HUES48 (cell line): ENCODE data around the gene SMIM29.
"Not testable (repeated sequence)": the region's sequence is repeated elsewhere in the genome, so short reads cannot be mapped to it uniquely, and the experiment has no call there.

Experiments
- H3K27ac ChIP-seq: one replicate; pipeline ENCODE4 v1.7.0; 2013; ENCODE audit warnings: low read depth, low read length, inconsistent platforms
- H3K27me3 ChIP-seq: 2 replicates; pipeline ENCODE4 v1.6.1; 2013; ENCODE audit warnings: mild to moderate bottlenecking, low read length; ENCODE audit not compliant: control insufficient read depth, insufficient read depth
- H3K36me3 ChIP-seq: 2 replicates; pipeline ENCODE4 v1.6.1; 2013; ENCODE audit warnings: low read length; ENCODE audit not compliant: control insufficient read depth, insufficient read depth
- H3K4me1 ChIP-seq: 2 replicates; pipeline ENCODE4 v1.6.1; 2013; ENCODE audit warnings: mild to moderate bottlenecking, low read length; ENCODE audit not compliant: control insufficient read depth, insufficient read depth
- H3K4me3 ChIP-seq: 2 replicates; pipeline ENCODE4 v1.5.1; 2013; ENCODE audit warnings: mild to moderate bottlenecking, low read depth, low read length
- H3K9ac ChIP-seq: 2 replicates; pipeline ENCODE4 v1.6.1; 2013; ENCODE audit warnings: mild to moderate bottlenecking, low read depth, low read length, moderate library complexity
- H3K9me3 ChIP-seq: 2 replicates; pipeline ENCODE4 v1.6.1; 2013; ENCODE audit warnings: low read length; ENCODE audit not compliant: control insufficient read depth, insufficient read depth

SMIM29 gene

DNA sequence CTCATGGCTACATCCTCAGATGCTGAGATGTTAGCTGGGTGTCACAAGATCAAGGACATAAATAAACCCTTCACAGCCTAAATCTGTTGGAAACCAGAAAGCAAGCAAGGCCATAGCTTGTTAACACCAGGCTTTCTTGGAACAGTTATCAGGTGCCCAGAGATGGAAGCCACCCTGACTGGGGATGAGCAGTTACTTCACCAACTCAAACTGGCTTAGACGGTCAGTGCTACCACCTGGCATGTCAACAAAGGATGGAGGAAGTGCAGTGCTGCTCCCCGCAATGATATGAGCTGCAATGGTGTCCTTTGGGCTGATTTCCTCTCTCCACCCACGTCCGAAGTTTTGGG, 28.9 kb upstream of the SMIM29 start:
- Histone ChIP-seq H3K4me1 (no peaks in the 10 kb centered on the region), H3K9me3 (no peaks in the 10 kb centered on the region), H3K4me3 (no peak overlapping the region), H3K9ac (no peak overlapping the region), H3K27me3 (no peaks in the 10 kb centered on the region), H3K27ac (no peak overlapping the region), H3K36me3 (no peaks in the 10 kb centered on the region; the same call in 1 of the 2 replicates)

DNA sequence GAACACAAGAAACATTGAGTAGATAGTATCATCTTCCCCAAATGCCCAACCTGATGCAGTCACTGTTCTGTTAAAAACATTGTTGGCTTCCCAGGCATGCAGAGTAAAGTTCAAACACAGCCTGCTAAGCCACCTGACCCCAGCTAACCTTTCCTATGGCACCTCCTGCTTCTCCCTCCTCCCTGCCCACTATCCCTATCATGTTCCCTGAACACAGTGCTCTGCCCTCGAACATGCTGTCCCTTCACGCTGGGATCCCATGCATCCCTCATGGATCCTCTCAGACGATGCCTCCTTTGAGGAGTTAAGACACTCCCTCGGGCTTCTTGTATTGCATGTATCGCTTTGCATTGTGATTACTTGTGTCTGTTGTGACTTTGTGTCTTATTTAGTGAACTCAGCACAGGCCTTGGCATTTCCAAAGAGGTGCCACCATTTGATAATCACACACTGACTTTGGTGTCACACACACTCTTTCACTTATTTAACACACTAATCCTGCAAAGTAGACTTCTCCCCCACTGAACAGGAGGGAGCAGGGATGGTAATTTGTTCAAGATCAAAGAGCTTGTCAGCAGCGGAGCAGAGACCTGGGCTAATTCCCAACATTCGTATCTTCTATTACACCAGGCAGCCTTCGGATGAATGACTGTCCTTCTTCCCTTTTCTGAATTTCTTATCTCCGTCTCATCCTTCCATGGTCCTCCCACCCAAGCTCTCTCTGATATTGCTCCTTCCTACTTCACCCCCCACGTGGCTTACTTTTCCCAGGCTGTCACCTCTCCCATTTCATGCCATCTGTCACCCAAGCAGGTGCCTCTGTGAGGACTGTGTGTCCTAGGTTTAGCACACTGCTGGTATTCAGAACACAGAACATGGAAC, 28.3 kb upstream of the SMIM29 start:
- Histone ChIP-seq H3K4me1 (no peaks in the 10 kb centered on the region), H3K9me3 (no peaks in the 10 kb centered on the region), H3K27me3 (no peaks in the 10 kb centered on the region), H3K36me3 (no peaks in the 10 kb centered on the region; the same call in 1 of the 2 replicates), H3K27ac (no peak overlapping the region), H3K4me3 (no peak overlapping the region), H3K9ac (no peak overlapping the region)

DNA sequence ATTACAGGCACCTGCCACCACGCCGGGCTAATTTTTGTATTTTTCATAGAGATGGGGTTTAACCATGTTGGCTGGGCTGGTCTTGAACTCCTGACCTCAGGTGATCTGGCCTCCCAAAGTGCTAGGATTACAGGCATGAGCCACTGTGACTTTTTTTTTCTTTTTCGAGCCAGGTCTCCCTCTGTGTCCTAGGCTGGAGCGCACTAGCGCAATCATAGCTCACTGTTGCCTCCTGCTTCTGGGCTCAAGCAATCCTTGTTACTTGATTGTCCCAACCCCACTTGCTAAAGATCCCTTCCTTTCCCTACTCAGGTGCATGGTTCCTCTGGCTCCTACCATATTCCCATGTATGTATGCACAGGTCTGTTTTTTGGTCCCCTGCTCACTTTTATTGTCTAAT, 27.4 kb upstream of the SMIM29 start:
- no peak overlapping the region for H3K4me3 ChIP-seq
- no peaks in the 10 kb centered on the region; the same call in 1 of the 2 replicates for H3K36me3 ChIP-seq
- H3K9me3 ChIP-seq, result no peaks in the 10 kb centered on the region
- no peaks in the 10 kb centered on the region for H3K4me1 ChIP-seq
- H3K27me3 ChIP-seq, result no peaks in the 10 kb centered on the region
- no peak overlapping the region for H3K9ac ChIP-seq
- H3K27ac ChIP-seq, result no peak overlapping the region

DNA sequence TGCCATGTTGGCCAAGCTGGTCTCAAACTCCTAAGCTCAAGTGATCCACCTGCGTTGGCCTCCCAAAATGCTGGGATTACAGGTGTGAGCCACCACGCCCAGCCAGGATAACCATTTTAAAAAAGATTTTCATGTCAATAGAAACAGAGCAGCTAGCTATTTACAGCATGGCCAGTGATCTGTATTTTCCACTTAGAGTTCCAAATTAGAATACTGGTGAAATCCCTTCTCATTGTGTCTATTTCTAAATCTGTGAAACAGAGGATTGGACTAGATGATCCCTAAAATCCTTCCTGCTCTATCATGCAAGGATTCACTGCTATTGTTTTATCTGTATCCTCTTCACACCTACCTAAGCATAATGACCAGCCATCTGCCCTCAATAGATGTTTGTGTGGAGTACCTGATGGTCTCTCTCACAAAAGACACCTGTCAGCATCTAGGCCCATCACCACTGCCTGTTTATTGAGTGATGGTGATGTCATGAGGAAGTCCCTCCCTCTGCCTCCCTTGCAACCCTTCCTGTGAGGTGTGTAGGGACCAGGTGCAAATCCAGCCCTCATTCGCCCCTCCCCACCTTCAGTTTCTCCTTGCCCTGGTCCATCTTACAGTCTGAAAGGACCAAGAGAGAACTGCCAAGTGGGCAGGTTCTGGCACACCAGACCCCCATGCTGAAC, 26.5 kb upstream of the SMIM29 start:
- no peaks in the 10 kb centered on the region for H3K9me3 ChIP-seq
- no peak overlapping the region for H3K27ac ChIP-seq
- no peaks in the 10 kb centered on the region for H3K4me1 ChIP-seq
- H3K27me3 ChIP-seq, result no peaks in the 10 kb centered on the region
- no peaks in the 10 kb centered on the region for H3K36me3 ChIP-seq
- no peak overlapping the region for H3K9ac ChIP-seq
- no peak overlapping the region for H3K4me3 ChIP-seq

DNA sequence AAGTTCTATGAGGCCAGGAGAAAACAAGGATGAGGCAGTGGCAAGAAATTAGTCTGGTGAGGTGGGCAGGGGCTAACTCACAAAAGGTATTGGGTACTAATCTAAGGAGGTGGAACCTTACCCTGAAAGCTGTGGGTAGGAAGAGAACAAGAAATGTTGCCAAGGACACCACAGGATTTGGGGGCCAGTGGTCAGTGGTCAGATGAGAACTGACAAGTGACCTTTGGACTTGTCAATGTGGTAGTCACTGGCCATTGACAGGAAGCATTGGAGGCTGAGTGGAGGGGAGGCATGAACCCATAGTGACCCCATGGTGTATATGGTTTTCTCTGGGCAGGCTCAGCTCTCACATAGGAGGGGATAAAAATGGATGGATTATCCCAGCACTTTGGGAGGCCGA, 25.3 kb upstream of the SMIM29 start:
- Histone ChIP-seq H3K9me3 (no peaks in the 10 kb centered on the region), H3K36me3 (no peaks in the 10 kb centered on the region), H3K4me3 (no peak overlapping the region), H3K4me1 (no peaks in the 10 kb centered on the region), H3K27me3 (no peaks in the 10 kb centered on the region), H3K9ac (no peak overlapping the region), H3K27ac (no peak overlapping the region)

DNA sequence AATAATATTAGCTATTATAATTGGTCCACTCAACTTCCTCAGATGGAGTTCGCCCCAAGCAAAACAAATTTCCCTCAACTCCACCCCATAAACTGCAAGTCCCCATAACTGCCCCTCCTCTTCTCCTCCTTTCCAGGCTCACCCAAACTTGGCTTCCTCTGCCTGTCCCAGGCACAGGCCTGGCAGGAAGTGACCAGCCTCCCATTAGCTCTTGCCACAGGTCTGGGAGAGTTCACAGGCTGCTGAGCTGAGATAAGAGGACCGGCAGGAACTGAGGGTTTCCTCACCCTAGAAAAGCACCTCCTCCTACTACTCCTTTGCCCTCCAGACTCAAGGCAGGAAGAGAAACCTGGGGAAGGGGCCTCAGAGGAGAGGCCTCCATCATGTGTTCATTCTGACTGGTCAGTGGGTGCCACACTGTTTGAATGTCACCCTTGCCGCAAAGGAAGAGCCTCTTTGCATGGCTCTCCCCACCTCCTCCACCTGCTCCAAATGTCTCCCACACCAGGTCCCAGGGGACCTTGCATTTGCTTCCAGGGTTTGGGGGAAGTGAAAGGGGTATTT, 24.5 kb upstream of the SMIM29 start:
- no peaks in the 10 kb centered on the region for H3K9me3 ChIP-seq
- no peaks in the 10 kb centered on the region for H3K27me3 ChIP-seq
- H3K9ac ChIP-seq, result no peak overlapping the region
- H3K4me1 ChIP-seq, result no peaks in the 10 kb centered on the region
- no peak overlapping the region for H3K27ac ChIP-seq
- no peaks in the 10 kb centered on the region for H3K36me3 ChIP-seq
- no peak overlapping the region for H3K4me3 ChIP-seq

DNA sequence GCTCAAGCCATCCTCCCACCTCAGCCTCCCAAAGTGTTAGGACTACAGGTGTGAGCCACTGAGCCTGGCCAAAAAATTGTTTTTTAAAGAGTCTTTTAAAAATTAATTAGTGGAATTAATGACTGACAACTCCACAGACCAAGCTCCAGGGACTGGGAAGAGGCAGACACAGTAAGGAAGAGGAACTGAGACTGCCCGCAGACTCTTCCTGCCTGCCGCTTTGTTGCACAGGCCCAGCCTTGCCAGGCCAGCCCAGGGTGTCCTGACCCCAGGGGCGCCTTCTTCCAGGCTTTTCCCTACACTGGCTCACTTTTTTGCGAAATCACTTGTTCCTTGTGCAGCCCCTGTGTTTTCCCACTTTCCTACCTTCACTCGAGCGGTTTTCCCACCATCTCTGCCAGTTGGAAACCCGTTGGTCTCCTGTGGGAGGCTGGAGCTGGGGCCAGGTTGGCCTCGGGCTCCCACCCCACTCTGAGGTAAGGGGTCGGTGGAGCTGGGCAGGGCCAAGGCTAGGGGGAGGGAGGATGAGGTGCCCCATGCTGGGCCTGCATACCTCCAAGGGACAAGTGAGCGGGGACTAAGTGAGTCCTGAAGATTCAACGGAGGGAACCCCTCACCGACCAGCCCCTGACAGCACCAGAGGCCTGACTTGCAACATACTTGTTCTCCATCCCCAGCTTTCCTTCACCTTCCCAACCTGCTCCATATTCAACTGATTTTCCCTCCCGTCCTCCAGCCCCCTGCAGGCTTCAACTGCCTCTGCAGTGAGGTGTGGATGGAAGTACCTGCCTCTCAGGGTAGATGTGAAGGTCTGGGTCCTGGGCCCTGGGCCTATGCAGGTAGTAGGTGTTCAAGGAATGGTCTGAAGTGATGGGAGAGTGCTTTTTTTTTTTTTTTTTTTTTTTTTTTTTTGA, 23.5 kb upstream of the SMIM29 start:
- Histone ChIP-seq H3K36me3 (no peaks in the 10 kb centered on the region), H3K9ac (no peak overlapping the region), H3K4me3 (no peak overlapping the region), H3K4me1 (no peaks in the 10 kb centered on the region), H3K9me3 (no peaks in the 10 kb centered on the region), H3K27ac (no peak overlapping the region), H3K27me3 (no peaks in the 10 kb centered on the region)

DNA sequence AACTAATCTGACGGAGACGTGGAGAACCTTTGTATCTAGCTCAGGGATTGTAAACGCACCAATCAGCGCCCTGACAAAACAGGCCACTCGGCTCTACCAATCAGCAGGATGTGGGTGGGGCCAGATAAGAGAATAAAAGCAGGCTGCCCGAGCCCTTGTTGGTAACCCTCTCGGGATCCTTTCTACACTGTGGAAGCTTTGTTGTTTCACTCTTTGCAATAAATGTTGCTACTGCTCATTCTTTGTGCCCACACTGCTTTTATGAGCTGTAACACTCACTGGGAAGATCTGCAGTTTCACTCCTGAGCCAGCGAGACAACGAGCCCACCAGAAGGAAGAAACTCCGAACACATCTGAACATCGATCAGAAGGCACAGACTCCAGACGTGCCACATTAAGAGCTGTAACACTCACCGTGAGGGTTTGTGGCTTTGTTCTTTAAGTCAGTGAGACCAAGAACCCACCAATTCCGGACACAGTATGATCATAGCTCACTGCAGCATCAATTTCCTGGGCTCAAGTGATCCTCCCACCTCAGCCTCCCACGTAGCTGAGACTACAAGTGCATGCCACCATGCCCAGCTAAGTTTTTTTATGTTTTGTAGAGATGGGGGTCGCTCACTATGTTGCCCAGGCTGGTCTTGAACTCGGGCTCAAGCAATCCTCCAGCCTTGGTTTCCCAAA, 21.0 kb upstream of the SMIM29 start:
- H3K27me3 ChIP-seq, H3K9me3 ChIP-seq, H3K4me1 ChIP-seq, H3K9ac ChIP-seq, H3K27ac ChIP-seq, H3K4me3 ChIP-seq, H3K36me3 ChIP-seq: not testable (repeated sequence)

DNA sequence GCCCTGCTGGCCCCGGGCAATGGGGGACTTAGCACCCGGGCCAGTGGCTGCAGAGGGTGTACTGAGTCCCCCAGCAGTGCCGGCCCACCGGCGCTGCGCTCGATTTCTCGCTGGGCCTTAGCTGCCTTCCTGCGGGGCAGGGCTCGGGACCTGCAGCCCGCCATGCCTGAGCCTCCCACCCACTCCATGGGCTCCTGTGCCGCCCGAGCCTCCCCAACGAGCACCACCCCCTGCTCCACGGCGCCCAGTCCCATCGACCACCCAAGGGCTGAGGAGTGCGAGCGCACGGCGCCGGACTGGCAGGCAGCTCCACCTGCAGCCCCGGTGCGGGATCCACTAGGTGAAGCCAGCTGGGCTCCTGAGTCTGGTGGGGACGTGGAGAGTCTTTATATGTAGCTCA, 20.3 kb upstream of the SMIM29 start:
- not testable (repeated sequence) for H3K9ac ChIP-seq

DNA sequence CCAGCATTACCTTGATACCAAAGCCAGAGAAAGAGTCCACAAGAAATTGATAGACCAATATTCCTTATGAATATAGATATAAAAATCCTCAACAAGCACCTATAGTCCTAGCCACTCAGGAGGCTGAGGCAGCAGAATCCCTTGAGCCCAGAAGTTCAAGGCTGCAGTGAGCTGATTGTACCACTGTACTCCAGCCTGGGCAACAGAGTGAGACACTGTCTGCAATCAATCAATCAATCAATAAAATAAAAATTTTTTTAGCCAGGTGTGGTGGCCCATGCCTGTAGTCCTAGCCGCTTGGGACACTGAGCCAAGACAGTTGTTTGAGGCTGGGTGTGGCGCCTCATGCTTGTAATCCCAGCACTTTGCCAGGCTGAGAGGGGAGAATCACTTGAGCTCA, 18.9 kb upstream of the SMIM29 start:
- H3K4me1 ChIP-seq, result no peaks in the 10 kb centered on the region
- H3K9me3 ChIP-seq, result 0 out of 2 replicates have a peak, but pooled peaks cover 1% of the 10 kb centered on the region
- no peaks in the 10 kb centered on the region for H3K27me3 ChIP-seq
- H3K36me3 ChIP-seq, result no peaks in the 10 kb centered on the region
- H3K9ac ChIP-seq, result no peak overlapping the region
- no peak overlapping the region for H3K4me3 ChIP-seq
- no peak overlapping the region for H3K27ac ChIP-seq

More for the DNA sequence above, 20.3 kb upstream of the SMIM29 start:
- H3K9me3 ChIP-seq, H3K27me3 ChIP-seq, H3K4me1 ChIP-seq, H3K27ac ChIP-seq, H3K36me3 ChIP-seq, H3K4me3 ChIP-seq: not testable (repeated sequence)
